Measurements from ENCODE around the gene CTXND2.
"Not testable (repeated sequence)": the region's sequence is repeated elsewhere in the genome, so short reads cannot be mapped to it uniquely, and the experiment has no call there.

DNA sequence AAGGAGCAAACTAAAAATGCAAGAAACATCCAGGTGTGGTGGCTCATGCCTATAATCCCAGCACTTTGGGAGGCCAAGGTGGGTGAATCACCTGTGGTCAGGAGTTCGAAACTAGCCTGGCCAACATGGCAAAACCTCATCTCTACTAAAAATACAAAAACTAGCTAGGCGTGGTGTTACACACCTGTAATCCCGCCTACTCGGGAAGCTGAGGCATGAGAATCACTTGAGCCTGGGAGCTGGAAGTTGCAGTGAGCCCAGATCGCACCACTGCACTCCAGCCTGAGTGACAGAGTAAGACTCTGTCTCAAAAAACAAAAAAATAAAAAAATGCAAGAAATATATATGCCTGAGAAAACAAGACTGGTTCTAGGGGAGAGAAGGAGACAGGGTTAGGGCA lies 3.8 kb upstream of the CTXND2 start:
- not testable (repeated sequence) for TF ChIP-seq POLR2A, CTCF (IDR thresholded peaks at IDR 0.05)
